HCT116 (cell line): ENCODE data around the gene DHRS7C. TPM values are rescaled to one million over a fixed set of nuclear protein-coding genes. Genes with fewer than 3 reads are reported as not detected.
A peak's percentile ranks its signal among the peaks of the same experiment; 100 is the strongest.

Experiments
- ATAC-seq: fragments of 200-7000 bp; cut with Tn5 transposase; 2 replicates; pipeline ENCODE4 v1.9.1; 2020; ENCODE audit warnings: mild to moderate bottlenecking, moderate library complexity
- BruUV-seq: library from RNA; stranded (reverse); fragments of 400-500 nt; replicated peaks from 2 replicates; lab custom pipeline; 2021; lab: Mats Ljungman, UMichigan
- CTCF ChIA-PET: fragments of 300-600 bp; sonication (Branson Sonifier 250); formaldehyde crosslinking; loops from one replicate; lab custom pipeline; 2021; ENCODE audit warnings: antibody characterized with exemption; lab: Charles Lee
- POLR2A ChIA-PET: fragments of 300-600, 350-600 bp; sonication (Branson Sonifier 250); formaldehyde crosslinking; loops from one replicate; lab custom pipeline; 2021; ENCODE audit warnings: antibody characterized with exemption; lab: Charles Lee
- RAD21 ChIA-PET, 2 experiments: fragments of 300-600 bp; sonication (Branson Sonifier 250); formaldehyde crosslinking; loops; one replicate each; lab custom pipeline; 2023; ENCODE audit warnings: low total read pairs in 2 of 2; ENCODE audit not compliant: uncharacterized antibody in 2 of 2, unreplicated experiment in 2 of 2, low non-redundant PET in 1 of 2; lab: Charles Lee
- DNase-seq: peaks from one replicate; pipeline ENCODE4 v3.0.0-alpha.2; 2010; ENCODE audit warnings: low read depth, low spot score
- H2AFZ ChIP-seq: fragments of 200-600 bp; shearing (Covaris generic), sonication (generic); 2 replicates; pipeline ENCODE4 v1.6.1; 2017; ENCODE audit warnings: low read depth, mixed run types, mixed read lengths, antibody characterized with exemption, low read length; ENCODE audit not compliant: poor library complexity, severe bottlenecking
- H3K27ac ChIP-seq: 2 replicates; pipeline ENCODE4 v1.5.1; 2012; ENCODE audit warnings: low read depth, low read length
- H3K27me3 ChIP-seq: fragments of 200-600 bp; sonication (generic); 2 replicates; pipeline ENCODE4 v1.6.1; 2016; ENCODE audit warnings: mixed run types, low read length, mixed read lengths; ENCODE audit not compliant: insufficient read depth
- H3K36me3 ChIP-seq, 2 experiments: fragments of 200-500 bp in 1 of 2; fragments of 200-600 bp in 1 of 2; sonication (Bioruptor generic) in 1 of 2; sonication (generic) in 1 of 2; 2 replicates each; pipeline versions ENCODE4 v1.5.1 to v1.6.1; 2014 to 2016; ENCODE audit warnings: low read length in 2 of 2, inconsistent platforms in 1 of 2, mixed read lengths in 1 of 2, mixed run types in 1 of 2; ENCODE audit not compliant: insufficient read depth in 2 of 2, control insufficient read depth in 1 of 2
- H3K4me1 ChIP-seq, 2 experiments: fragments of 200-600 bp in 1 of 2; sonication (generic) in 1 of 2; 2 replicates each; pipeline versions ENCODE4 v1.5.1 to v1.6.1; 2012 to 2017; ENCODE audit warnings: low read length in 2 of 2, inconsistent platforms in 1 of 2, mild to moderate bottlenecking in 1 of 2, mixed read lengths in 1 of 2, mixed run types in 1 of 2, moderate library complexity in 1 of 2; ENCODE audit not compliant: insufficient read depth in 2 of 2, control insufficient read depth in 1 of 2
- H3K4me2 ChIP-seq: fragments of 200-600 bp; sonication (generic); 2 replicates; pipeline ENCODE4 v1.6.1; 2017; ENCODE audit warnings: mixed run types, low read length, mixed read lengths
- H3K4me3 ChIP-seq, 2 experiments: fragments of 200-600 bp in 1 of 2; sonication (generic) in 1 of 2; replicated peaks in 1 of 2; 2 replicates each; pipeline ENCODE4 v1.5.1; 2011 to 2016; ENCODE audit warnings: low read length in 2 of 2, control low read depth in 1 of 2, low read depth in 1 of 2, mild to moderate bottlenecking in 1 of 2, mixed read lengths in 1 of 2, mixed run types in 1 of 2
- H3K79me2 ChIP-seq: fragments of 200-600 bp; sonication (generic); 2 replicates; pipeline ENCODE4 v1.6.1; 2017; ENCODE audit warnings: mild to moderate bottlenecking, mixed run types, low read length, moderate library complexity, mixed read lengths; ENCODE audit not compliant: insufficient read depth
- H3K9ac ChIP-seq: fragments of 200-600 bp; sonication (generic); 2 replicates; pipeline ENCODE4 v1.6.1; 2016; ENCODE audit warnings: low read length, mixed read lengths
- H3K9me2 ChIP-seq: fragments of 200-600 bp; sonication (generic), shearing (Covaris generic); 2 replicates; pipeline ENCODE4 v1.6.1; 2017; ENCODE audit warnings: mixed run types, mild to moderate bottlenecking, moderate library complexity; ENCODE audit not compliant: insufficient read depth
- H3K9me3 ChIP-seq, 2 experiments: fragments of 200-500 bp in 1 of 2; fragments of 200-600 bp in 1 of 2; sonication (Bioruptor generic) in 1 of 2; sonication (generic) in 1 of 2; 2 replicates each; pipeline ENCODE4 v1.6.1; 2014 to 2017; ENCODE audit warnings: low read length in 2 of 2, mixed read lengths in 2 of 2, inconsistent platforms in 1 of 2, low read depth in 1 of 2, mild to moderate bottlenecking in 1 of 2, mixed run types in 1 of 2, moderate library complexity in 1 of 2; ENCODE audit not compliant: control insufficient read depth in 1 of 2, insufficient read depth in 1 of 2
- H4K20me1 ChIP-seq: fragments of 200-600 bp; sonication (generic), shearing (Covaris generic); 2 replicates; pipeline ENCODE4 v1.6.1; 2017; ENCODE audit warnings: mixed run types, mild to moderate bottlenecking, moderate library complexity; ENCODE audit not compliant: insufficient read depth
- CTCF ChIP-seq, 3 experiments: fragments of 200-600 bp in 1 of 3; sonication (generic) in 1 of 3; IDR thresholded peaks in 2 of 3; conservative IDR thresholded peaks in 1 of 3; 2 replicates each; pipeline ENCODE4 v1.5.1; 2012 to 2017; ENCODE audit warnings: low read depth in 2 of 3, low read length in 2 of 3, antibody characterized with exemption in 1 of 3, borderline replicate concordance in 1 of 3, control low read depth in 1 of 3, mild to moderate bottlenecking in 1 of 3, mixed read lengths in 1 of 3, mixed run types in 1 of 3, moderate library complexity in 1 of 3; ENCODE audit not compliant: insufficient read depth in 1 of 3
- FOSL1 ChIP-seq: IDR thresholded peaks from 2 replicates; pipeline ENCODE4 v1.6.1; 2012; ENCODE audit warnings: low read depth
- POLR2A ChIP-seq: IDR thresholded peaks from 2 replicates; pipeline ENCODE4 v1.7.0; 2011; ENCODE audit warnings: borderline replicate concordance; ENCODE audit not compliant: insufficient read depth, insufficient read length; ENCODE audit errors: extremely low read depth
- REST ChIP-seq: IDR thresholded peaks from 2 replicates; pipeline ENCODE4 v1.6.1; 2012; ENCODE audit warnings: low read depth
- SP1 ChIP-seq: IDR thresholded peaks from 2 replicates; pipeline ENCODE4 v1.6.1; 2012; ENCODE audit warnings: low read depth
- ZBTB33 ChIP-seq: IDR thresholded peaks from 2 replicates; pipeline ENCODE4 v1.6.1; 2011; ENCODE audit warnings: mild to moderate bottlenecking, low read length, moderate library complexity; ENCODE audit not compliant: insufficient replicate concordance; ENCODE audit errors: extremely low read depth
- intact Hi-C: fragments of 100-400 bp; cut with micrococcal nuclease; formaldehyde crosslinking; loops from 2 replicates; pipeline ENCODE4 v1.10.0; 2022
- total RNA-seq: library from RNA; stranded (reverse); gene quantifications from one replicate; pipeline ENCODE4 v1.2.1, GENCODE V29; 2021; ENCODE audit not compliant: unreplicated experiment

DHRS7C gene
- total RNA-seq, 1 experiment from 2014 or later: not detected

- TF ChIP-seq REST: no peak
- TF ChIP-seq FOSL1: no peak
- no peak for TF ChIP-seq CTCF (IDR thresholded peaks at IDR 0.05 in 2 of 3, conservative IDR thresholded peaks at IDR 0.05 in 1 of 3; ENCODE audit: borderline replicate concordance in 1 of 3, insufficient read depth in 1 of 3, low read depth in 2 of 3, low read length in 2 of 3)
- TF ChIP-seq ZBTB33: no peak
These were observed 27.4 kb upstream of the DHRS7C start (continued) for GRCh38 chr17:9818760-9819159.

- Histone ChIP-seq H3K4me2 (no peak overlapping the region), H3K27ac (no peak overlapping the region), H2AFZ (no peak overlapping the region), H3K4me1 (peaks cover 3 to 12% of the 10 kb centered on the region in 2 experiments; a peak in 2 of 4 replicates), H3K79me2 (no peaks in the 10 kb centered on the region), H3K27me3 (no peaks in the 10 kb centered on the region), H3K9me3 (no peaks in the 10 kb centered on the region), H3K36me3 (no peaks in the 10 kb centered on the region), H3K9ac (no peak overlapping the region), H4K20me1 (no peaks in the 10 kb centered on the region), H3K9me2 (no peaks in the 10 kb centered on the region), H3K4me3 (no peak overlapping the region)
- ATAC-seq: peak; percentile 83
- intact Hi-C loops: no loop called here
- CTCF ChIA-PET: no interaction called here
- no TSS peak for BruUV-seq
- POLR2A ChIA-PET: no interaction called here
- DNase-seq: peak; percentile 61
- RAD21 ChIA-PET: no interaction called here
- peak; percentile 74 for TF ChIP-seq SP1
- TF ChIP-seq POLR2A: no peak
These were observed 25.7 kb upstream of the DHRS7C start for GRCh38 chr17:9817086-9817485.
